T-cell (primary cell): ENCODE data around the gene OPA1. TPM values are rescaled to one million over a fixed set of nuclear protein-coding genes. Genes with fewer than 3 reads are reported as not detected.

Experiments
- ATAC-seq, 4 experiments: fragments of 200-7000 bp in 3 of 4; fragments of 150-1000 bp in 1 of 4; cut with Tn5 transposase; replicated peaks in 1 of 4; 1 replicate in 3 of 4; 2 replicates in 1 of 4; pipeline ENCODE4 v1.10.0; 2021; ENCODE audit warnings: moderate library complexity in 3 of 4, mild to moderate bottlenecking in 2 of 4, moderate number of reproducible peaks in 1 of 4
- CTCF ChIA-PET, 2 donors: fragments of 300-600 bp; sonication (Branson Sonifier 250); formaldehyde crosslinking; loops; one replicate each; lab custom pipeline; 2022; ENCODE audit warnings: antibody characterized with exemption in 2 of 2; lab: Charles Lee
- POLR2A ChIA-PET, 2 donors: fragments of 300-600 bp; sonication (Branson Sonifier 250); formaldehyde crosslinking; loops; one replicate each; lab custom pipeline; 2022; ENCODE audit warnings: antibody characterized with exemption in 2 of 2; lab: Charles Lee
- DNase-seq, 35 experiments: peaks; one replicate each; pipeline versions ENCODE4 v3.0.0 to v3.0.0-alpha.2; 2013 to 2023
- H3K27ac ChIP-seq: one replicate; pipeline ENCODE4 v1.5.1; 2013; ENCODE audit warnings: low read length
- H3K27me3 ChIP-seq, 2 experiments: replicated peaks in 1 of 2; 1 replicate in 1 of 2; 2 replicates in 1 of 2; pipeline versions ENCODE4 v1.6.1 to v1.7.0; 2013; ENCODE audit warnings: low read length in 1 of 2, mixed read lengths in 1 of 2; ENCODE audit not compliant: control insufficient read depth in 2 of 2, insufficient read depth in 2 of 2; ENCODE audit errors: extremely low read depth in 1 of 2
- H3K36me3 ChIP-seq, 2 donors: 1 replicate in 1 of 2; 2 replicates in 1 of 2; pipeline versions ENCODE4 v1.6.1 to v1.7.0; 2013; ENCODE audit warnings: low read length in 1 of 2; ENCODE audit not compliant: control insufficient read depth in 2 of 2, insufficient read depth in 1 of 2; ENCODE audit errors: extremely low read depth in 1 of 2
- H3K4me1 ChIP-seq, 2 experiments: 1 replicate in 1 of 2; 2 replicates in 1 of 2; pipeline versions ENCODE4 v1.6.1 to v1.7.0; 2013; ENCODE audit warnings: low read length in 2 of 2, mixed read lengths in 1 of 2; ENCODE audit not compliant: insufficient read depth in 2 of 2, control insufficient read depth in 1 of 2; ENCODE audit errors: extremely low read depth in 1 of 2
- H3K4me3 ChIP-seq, 2 donors: 1 replicate in 1 of 2; 2 replicates in 1 of 2; pipeline versions ENCODE4 v1.5.1 to v1.7.0; 2013; ENCODE audit warnings: mild to moderate bottlenecking in 2 of 2, low read length in 1 of 2, moderate library complexity in 1 of 2; ENCODE audit not compliant: control insufficient read depth in 1 of 2; ENCODE audit errors: extremely low read depth in 1 of 2
- H3K9me3 ChIP-seq: 2 replicates; pipeline ENCODE4 v1.7.0; 2013
- H3K27ac Mint-ChIP-seq, 2 donors: one replicate each; pipeline ENCODE4 v1.8.0; 2020 to 2021; ENCODE audit warnings: mild to moderate bottlenecking in 2 of 2, mixed read lengths in 2 of 2
- H3K27me3 Mint-ChIP-seq, 2 donors: one replicate each; pipeline ENCODE4 v1.8.0; 2021 to 2022; ENCODE audit warnings: mixed read lengths in 2 of 2
- H3K36me3 Mint-ChIP-seq: one replicate; pipeline ENCODE4 v1.8.0; 2021; ENCODE audit warnings: mixed read lengths
- H3K4me1 Mint-ChIP-seq, 3 donors: one replicate each; pipeline ENCODE4 v1.8.0; 2020 to 2022; ENCODE audit warnings: mixed read lengths in 3 of 3, mild to moderate bottlenecking in 1 of 3
- H3K4me3 Mint-ChIP-seq, 3 donors: one replicate each; pipeline ENCODE4 v1.8.0; 2020 to 2022; ENCODE audit warnings: mild to moderate bottlenecking in 3 of 3, mixed read lengths in 3 of 3, moderate library complexity in 3 of 3
- H3K9me3 Mint-ChIP-seq, 3 donors: one replicate each; pipeline ENCODE4 v1.8.0; 2020 to 2022; ENCODE audit warnings: mixed read lengths in 3 of 3
- WGBS: methylation state at CpG from one replicate; pipeline ENCODE4 v1.1.5; 2013; ENCODE audit warnings: missing lambda C conversion rate; ENCODE audit not compliant: insufficient coverage; 5-methylcytosine and 5-hydroxymethylcytosine counted together
- total RNA-seq, 35 experiments: library from RNA in 6 of 35; stranded (reverse) in 6 of 35; fragments of 120-200 nt in 1 of 35; gene quantifications; one replicate each; pipeline versions ENCODE4 v1.2.1 to v1.2.4 and lab custom pipeline; 2013 to 2026

The OPA1 gene
- total RNA-seq, 5 donors from 2014 or later (not counting 1 experiment from before 2014, with no cell fraction given): 40.5 to 56.1 (median 41.9) TPM

DNA sequence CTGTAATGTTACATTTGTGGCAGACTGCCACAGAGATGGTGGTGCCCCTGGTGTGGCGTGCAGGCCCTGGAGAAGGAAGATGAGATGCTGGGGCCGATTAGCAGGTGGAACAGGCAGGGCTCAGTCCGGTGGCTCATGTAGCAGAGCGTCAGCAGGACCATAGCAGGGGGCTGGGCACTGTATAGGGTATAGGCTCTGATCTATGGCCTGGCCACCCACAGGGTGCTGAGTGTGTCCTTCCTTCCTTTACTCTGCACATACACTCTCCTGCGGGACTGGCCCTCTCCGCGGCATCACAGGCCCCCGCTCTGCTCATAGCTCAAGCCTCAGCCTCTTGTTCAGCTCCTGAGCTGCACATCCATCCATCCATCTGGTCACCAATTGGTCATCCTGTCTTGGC, 143.6 kb downstream of the OPA1 start:
- Histone ChIP-seq H3K27me3 (peaks cover 0 to 11% of the 10 kb centered on the region in 2 experiments), H3K36me3 (no peaks in the 10 kb centered on the region), H3K9me3 (no peaks in the 10 kb centered on the region), H3K4me3 (no peak overlapping the region), H3K4me1 (no peaks in the 10 kb centered on the region), H3K27ac (no peak overlapping the region)
- Mint-ChIP-seq H3K36me3 (no peaks in the 10 kb centered on the region), H3K27ac (no peak overlapping the region), H3K9me3 (no peaks in the 10 kb centered on the region), H3K4me3 (no peak overlapping the region), H3K27me3 (no peaks in the 10 kb centered on the region), H3K4me1 (no peaks in the 10 kb centered on the region)
- no peak for ATAC-seq
- DNase-seq: no peak
- ChIA-PET CTCF (no interaction called here), POLR2A (no interaction called here)
- 84% methylated on average over 6 of the region's 8 CpGs for WGBS

DNA sequence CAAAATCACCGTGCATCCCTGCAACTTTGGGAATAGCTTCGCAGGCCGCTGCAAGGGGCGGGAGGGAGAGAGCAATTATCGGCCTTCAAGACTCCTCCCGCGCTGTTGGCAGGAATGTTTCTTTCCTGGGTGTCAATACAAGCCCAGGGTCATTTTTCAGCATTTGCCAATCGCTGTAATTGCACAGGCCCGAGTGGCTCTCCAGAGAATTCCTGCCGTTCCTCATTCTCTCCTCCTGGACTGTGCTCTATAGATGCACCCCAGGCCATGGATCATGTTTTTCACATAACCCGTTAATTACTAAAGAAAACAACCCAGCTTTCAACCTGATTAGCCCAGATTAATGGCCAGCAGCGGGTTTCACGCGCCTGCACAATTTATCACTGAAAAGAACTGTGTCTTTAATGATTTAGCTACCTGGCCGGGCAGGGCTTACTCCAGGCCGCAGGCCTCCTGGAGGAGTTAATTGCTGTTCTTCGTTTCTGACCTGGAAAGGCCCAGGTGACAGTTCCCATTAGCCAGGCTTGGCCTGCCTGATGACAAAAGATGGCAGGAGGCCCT, 144.3 kb downstream of the OPA1 start:
- DNase-seq (no peak), ATAC-seq (no peak)
- Histone ChIP-seq H3K36me3 (no peaks in the 10 kb centered on the region), H3K27ac (no peak overlapping the region), H3K9me3 (no peaks in the 10 kb centered on the region), H3K27me3 (peaks cover 0 to 7% of the 10 kb centered on the region in 2 experiments), H3K4me3 (no peak overlapping the region), H3K4me1 (no peaks in the 10 kb centered on the region)
- Mint-ChIP-seq H3K4me3 (no peak overlapping the region), H3K4me1 (no peaks in the 10 kb centered on the region), H3K9me3 (no peaks in the 10 kb centered on the region), H3K27me3 (no peaks in the 10 kb centered on the region), H3K36me3 (no peaks in the 10 kb centered on the region), H3K27ac (no peak overlapping the region)
- ChIA-PET CTCF (no interaction called here), POLR2A (no interaction called here)
- 93% methylated on average over 15 of the region's 17 CpGs for WGBS

DNA sequence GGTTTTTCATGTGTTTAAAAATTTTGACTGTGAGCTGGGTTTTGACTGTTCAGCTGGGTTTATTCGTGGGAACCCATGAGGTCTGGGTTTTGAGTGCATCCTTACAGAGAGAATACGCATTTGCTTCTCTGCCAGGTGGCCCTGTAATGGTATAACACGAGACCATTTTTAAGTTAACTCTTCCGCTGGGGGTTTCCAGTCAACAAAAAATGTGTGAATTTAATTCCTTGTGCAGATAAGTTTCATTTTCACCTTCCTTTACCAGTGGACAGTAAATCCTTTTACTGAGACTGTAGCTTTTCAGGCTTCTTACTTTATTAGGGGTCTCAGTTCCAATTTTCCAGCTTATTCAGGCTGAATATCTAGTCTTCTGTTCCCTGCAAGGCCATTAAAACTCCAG, 149.6 kb downstream of the OPA1 start:
- Histone ChIP-seq H3K4me3 (no peak overlapping the region), H3K4me1 (peaks cover 0 to 2% of the 10 kb centered on the region in 2 experiments), H3K36me3 (no peaks in the 10 kb centered on the region), H3K9me3 (no peaks in the 10 kb centered on the region), H3K27ac (no peak overlapping the region), H3K27me3 (peaks cover 0 to 9% of the 10 kb centered on the region in 2 experiments)
- no peak for DNase-seq
- H3K9me3 Mint-ChIP-seq: no peaks in the 10 kb centered on the region
- ChIA-PET CTCF (no interaction called here), POLR2A (no interaction called here)
- no peak overlapping the region for H3K27ac Mint-ChIP-seq
- ATAC-seq: no peak
- peaks cover 5 to 8% (median 7%) of the 10 kb centered on the region in 3 donors for H3K4me1 Mint-ChIP-seq
- H3K4me3 Mint-ChIP-seq: no peak overlapping the region
- WGBS: no CpG with 5 or more reads among the region's 4 CpGs
- H3K27me3 Mint-ChIP-seq: peaks cover 0 to 13% of the 10 kb centered on the region in 2 donors
- H3K36me3 Mint-ChIP-seq: no peaks in the 10 kb centered on the region

DNA sequence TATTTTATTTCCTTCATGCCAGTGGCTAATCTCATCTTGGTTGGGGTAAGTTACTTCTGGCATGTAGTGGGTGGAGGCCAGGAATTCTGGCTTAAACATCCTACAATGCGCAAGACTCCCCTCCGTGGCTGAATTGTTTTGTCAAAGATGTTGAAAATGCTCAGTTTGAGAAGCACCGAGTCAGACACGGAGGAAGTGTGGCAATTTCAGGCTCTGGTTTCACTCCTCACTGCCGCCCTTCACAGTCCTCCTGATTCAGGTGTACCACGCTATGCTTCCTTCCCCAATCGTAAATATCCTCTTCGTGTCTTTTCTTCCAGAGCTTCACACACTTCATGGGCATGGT, 150.7 kb downstream of the OPA1 start:
- CTCF ChIA-PET: no interaction called here
- 17% methylated on average over 5 of the region's 8 CpGs for WGBS
- ATAC-seq: no peak
- H3K27me3 ChIP-seq: peaks cover 0 to 9% of the 10 kb centered on the region in 2 experiments
- no peaks in the 10 kb centered on the region for H3K9me3 Mint-ChIP-seq
- H3K4me3 ChIP-seq: no peak overlapping the region
- H3K27me3 Mint-ChIP-seq: peaks cover 0 to 13% of the 10 kb centered on the region in 2 donors
- peaks cover 0 to 2% of the 10 kb centered on the region in 2 experiments for H3K4me1 ChIP-seq
- no peak overlapping the region for H3K27ac ChIP-seq
- peak overlapping the region in 1 of 3 donors; percentile 26 for H3K4me3 Mint-ChIP-seq
- peaks cover 5 to 8% (median 7%) of the 10 kb centered on the region in 3 donors for H3K4me1 Mint-ChIP-seq
- no peak for DNase-seq
- no peaks in the 10 kb centered on the region for H3K36me3 Mint-ChIP-seq
- POLR2A ChIA-PET: no interaction called here
- H3K27ac Mint-ChIP-seq: no peak overlapping the region
- no peaks in the 10 kb centered on the region for H3K36me3 ChIP-seq
- H3K9me3 ChIP-seq: no peaks in the 10 kb centered on the region

DNA sequence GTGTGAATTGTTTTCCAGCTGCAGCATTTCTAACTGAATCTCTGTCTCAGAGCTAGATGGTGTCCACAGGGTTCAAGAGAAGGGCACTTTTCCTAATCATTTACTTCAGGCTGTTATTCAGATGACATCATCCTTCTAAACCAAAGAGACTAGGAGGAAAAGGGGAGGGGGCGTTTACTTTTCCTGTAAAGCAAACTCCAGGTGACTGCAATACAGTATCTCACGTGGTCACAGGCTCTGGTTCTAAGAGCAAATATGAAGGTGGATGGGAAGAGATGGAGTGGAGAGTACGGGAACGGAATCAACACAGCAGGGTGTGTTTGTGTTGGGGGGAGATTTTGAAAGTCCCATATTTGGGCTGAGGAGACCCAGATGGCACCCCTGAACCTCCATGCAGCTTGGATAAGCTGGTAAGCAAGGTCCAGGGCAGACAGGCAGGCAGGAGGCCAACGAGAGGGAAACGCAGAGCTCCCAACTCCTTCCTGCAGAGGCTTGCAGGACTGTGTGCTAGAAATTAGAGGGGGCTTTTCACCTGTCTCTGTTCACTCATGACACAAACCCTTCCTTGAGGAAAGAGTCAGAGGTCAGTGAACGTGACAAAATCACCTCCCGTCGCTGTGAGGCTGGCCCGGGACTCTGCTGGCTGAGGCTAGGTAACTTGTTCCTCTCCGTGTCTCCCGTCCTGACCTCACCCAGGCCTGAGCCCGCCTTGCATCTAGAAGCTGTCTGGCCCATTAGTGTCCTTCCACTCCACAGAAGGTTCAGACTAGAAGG, 151.2 kb downstream of the OPA1 start:
- no peak overlapping the region for H3K4me3 ChIP-seq
- 87% methylated on average over 10 of the region's 13 CpGs for WGBS
- Mint-ChIP-seq H3K4me1 (peaks cover 5 to 8% (median 7%) of the 10 kb centered on the region in 3 donors), H3K36me3 (no peaks in the 10 kb centered on the region), H3K27me3 (peaks cover 0 to 13% of the 10 kb centered on the region in 2 donors), H3K27ac (no peak overlapping the region), H3K9me3 (no peaks in the 10 kb centered on the region), H3K4me3 (peak overlapping the region in 1 of 3 donors; percentile 26)
- ATAC-seq: no peak
- CTCF ChIA-PET: interaction anchor here in 1 of 2 donors (0.6 kb wide), 1 partner anchor 77 kb away, joined by 4 read pairs; no protein-coding TSS in a partner anchor
- peaks cover 0 to 2% of the 10 kb centered on the region in 2 experiments for H3K4me1 ChIP-seq
- peaks cover 0 to 9% of the 10 kb centered on the region in 2 experiments for H3K27me3 ChIP-seq
- no peak for DNase-seq
- no peak overlapping the region for H3K27ac ChIP-seq
- POLR2A ChIA-PET: no interaction called here
- no peaks in the 10 kb centered on the region for H3K36me3 ChIP-seq
- H3K9me3 ChIP-seq: no peaks in the 10 kb centered on the region

DNA sequence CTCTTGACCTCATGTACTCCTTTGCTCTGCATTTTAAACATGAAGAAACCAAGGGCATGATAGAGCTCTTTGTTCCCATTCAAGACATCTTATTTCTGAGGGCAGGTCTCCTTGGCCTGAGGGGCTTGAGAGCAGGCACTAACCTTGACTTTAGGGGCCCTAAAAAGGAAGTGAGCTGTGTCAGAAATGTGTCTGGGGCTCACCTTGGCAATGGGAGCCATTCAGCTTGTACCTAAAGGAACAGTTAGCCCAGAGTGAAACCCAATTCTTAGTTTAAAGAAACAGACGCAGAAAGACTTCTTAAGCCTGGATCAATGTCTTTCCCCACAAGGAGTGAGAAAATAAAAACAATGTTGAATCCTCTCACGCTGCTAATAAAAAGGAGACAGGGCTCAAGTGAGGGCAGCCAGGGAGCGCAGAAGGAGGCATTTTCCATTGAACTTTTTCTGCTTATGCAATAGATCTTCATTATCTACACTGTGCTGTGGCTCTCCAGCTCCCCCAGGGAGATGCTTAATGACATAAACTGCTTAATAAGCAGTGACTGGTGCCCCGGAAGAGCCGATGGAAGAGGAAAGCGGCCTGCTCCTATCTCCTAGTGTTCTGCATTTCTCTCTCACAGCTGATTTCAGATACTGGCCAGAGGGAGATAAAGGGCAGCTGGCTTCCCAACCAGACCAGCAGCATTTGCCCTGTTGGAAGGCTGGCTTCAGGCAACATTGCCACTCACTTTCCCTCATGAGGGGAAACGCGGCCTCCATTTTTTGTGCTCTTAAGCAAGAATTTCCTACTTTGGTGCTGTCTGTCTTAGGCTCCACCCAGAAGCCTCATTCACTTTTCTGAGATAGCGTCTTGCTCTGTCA, 152.0 kb downstream of the OPA1 start:
- Mint-ChIP-seq H3K27ac (no peak overlapping the region), H3K9me3 (no peaks in the 10 kb centered on the region), H3K4me3 (no peak overlapping the region), H3K27me3 (peaks cover 0 to 13% of the 10 kb centered on the region in 2 donors), H3K36me3 (no peaks in the 10 kb centered on the region), H3K4me1 (peaks cover 5 to 8% (median 7%) of the 10 kb centered on the region in 3 donors)
- ChIA-PET CTCF (interaction anchor here in 1 of 2 donors (0.6 kb wide), 1 partner anchor 78 kb away, joined by 4 read pairs; no protein-coding TSS in a partner anchor), POLR2A (no interaction called here)
- 92% methylated on average over 3 of the region's 9 CpGs for WGBS
- no peak for DNase-seq
- no peaks in the 10 kb centered on the region for H3K36me3 ChIP-seq
- ATAC-seq: no peak
- H3K27ac ChIP-seq: no peak overlapping the region
- H3K9me3 ChIP-seq: no peaks in the 10 kb centered on the region
- peaks cover 0 to 9% of the 10 kb centered on the region in 2 experiments for H3K27me3 ChIP-seq
- H3K4me3 ChIP-seq: no peak overlapping the region
- peaks cover 0 to 2% of the 10 kb centered on the region in 2 experiments for H3K4me1 ChIP-seq
